Upper lobe of left lung (tissue), 6 donors: ENCODE measurements around the gene NOL3. TPM values are rescaled to one million over a fixed set of nuclear protein-coding genes. Genes with fewer than 3 reads are reported as not detected.

Source experiments
- ATAC-seq, 2 donors: fragments of 200-7000 bp; cut with Tn5 transposase; one replicate each; pipeline ENCODE4 v1.9.1; 2022; ENCODE audit warnings: mild to moderate bottlenecking in 2 of 2, moderate library complexity in 2 of 2; ENCODE audit not compliant: low FRiP score in 2 of 2
- DNase-seq, 2 donors: peaks; one replicate each; pipeline ENCODE4 v3.0.0-alpha.2; 2019 to 2020
- H3K27ac ChIP-seq, 4 donors: fragments of 200-600 bp; sonication (generic); one replicate each; pipeline ENCODE4 v1.5.1; 2016 to 2019
- H3K27me3 ChIP-seq, 4 donors: fragments of 200-600 bp; sonication (generic); one replicate each; pipeline ENCODE4 v1.5.1; 2017 to 2019
- H3K36me3 ChIP-seq, 4 donors: fragments of 200-600 bp; sonication (generic); one replicate each; pipeline ENCODE4 v1.5.1; 2016 to 2019
- H3K4me1 ChIP-seq, 4 donors: fragments of 200-600 bp; sonication (generic); one replicate each; pipeline ENCODE4 v1.5.1; 2018 to 2019
- H3K4me3 ChIP-seq, 4 donors: fragments of 200-600 bp; sonication (generic); one replicate each; pipeline ENCODE4 v1.5.1; 2017 to 2019; ENCODE audit warnings: mild to moderate bottlenecking in 2 of 4, moderate library complexity in 1 of 4
- H3K9me3 ChIP-seq, 4 donors: fragments of 200-600 bp; sonication (generic); one replicate each; pipeline ENCODE4 v1.5.1; 2018 to 2019
- EP300 ChIP-seq, 4 donors: sonication (generic); formaldehyde crosslinking; IDR thresholded peaks; one replicate each; pipeline ENCODE4 v1.5.1; 2017; ENCODE audit warnings: antibody characterized with exemption in 4 of 4, control low read depth in 2 of 4
- POLR2A ChIP-seq, 4 donors: fragments of 450-650 bp; IDR thresholded peaks; one replicate each; pipeline ENCODE4 v1.5.1; 2016 to 2017; ENCODE audit warnings: antibody characterized with exemption in 4 of 4, mild to moderate bottlenecking in 2 of 4
- POLR2AphosphoS5 ChIP-seq, 2 donors: sonication (generic); formaldehyde crosslinking; IDR thresholded peaks; one replicate each; pipeline ENCODE4 v1.5.1; 2017; ENCODE audit warnings: antibody characterized with exemption in 2 of 2
- WGBS, 2 donors: methylation state at CpG; one replicate each; pipeline ENCODE4 v1.1.5; 2017 to 2018; 5-methylcytosine and 5-hydroxymethylcytosine counted together
- total RNA-seq, 6 donors: library from RNA; depleted of rRNA in 4 of 6; stranded (reverse); fragments of >200 nt in 4 of 6; gene quantifications; one replicate each; pipeline versions ENCODE4 v1.1.0 to v1.2.1, GENCODE V29; 2016 to 2021
- TF ChIP-seq, protein P1 (sequence below), 6 experiments: fragments of 450-650 bp in 4 of 6; fragments of 200-600 bp in 2 of 6; sonication (generic) in 2 of 6; IDR thresholded peaks; one replicate each; pipeline ENCODE4 v1.5.1; 2016 to 2019; ENCODE audit warnings: antibody characterized with exemption in 6 of 6
- donor health status: DM: no; HTN: no; CAD: no; lungs with moderate emphysema.
- donor health status: DM: no; HTN: yes; CAD: no; lungs with severe emphysema.

Gene NOL3
- total RNA-seq, 6 donors from 2014 or later, result 36.5 to 135 (median 58.0) TPM

DNA sequence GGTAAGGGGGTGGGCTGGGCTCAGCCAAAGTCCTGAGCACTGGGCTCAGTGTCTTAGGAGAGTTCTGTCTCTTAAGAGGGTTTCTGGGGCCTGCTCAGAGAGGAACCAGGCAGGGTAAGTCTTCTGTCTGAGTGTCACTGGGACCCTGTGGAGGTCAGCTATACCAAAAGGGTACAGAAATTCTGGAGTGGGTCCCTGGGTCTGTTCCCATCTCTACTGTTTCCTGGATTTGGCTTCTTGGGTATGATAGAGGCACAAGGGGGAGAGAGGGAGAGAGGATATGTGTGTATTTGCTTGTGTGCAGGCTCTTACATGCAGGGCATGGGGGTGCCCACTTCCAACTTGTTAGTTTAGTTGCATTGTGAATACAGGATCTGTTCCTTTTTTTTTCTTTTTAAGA, 23.2 kb downstream of the NOL3 start:
- DNase-seq, result no peak
- Histone ChIP-seq H3K9me3 (no peaks in the 10 kb centered on the region), H3K27ac (peak overlapping the region in 3 of 4 donors; percentile 81 to 89 (median 88)), H3K36me3 (peaks cover 18 to 54% (median 47%) of the 10 kb centered on the region in 4 donors), H3K27me3 (no peaks in the 10 kb centered on the region), H3K4me3 (peak overlapping the region in 2 of 4 donors; percentile 92 to 98), H3K4me1 (peaks cover 30 to 56% (median 38%) of the 10 kb centered on the region in 4 donors)
- no peak for ATAC-seq
- no peak for TF ChIP-seq POLR2AphosphoS5 (IDR thresholded peaks at IDR 0.05)
- TF ChIP-seq EP300 (IDR thresholded peaks at IDR 0.05), result no peak
- no peak for TF ChIP-seq POLR2A (IDR thresholded peaks at IDR 0.05)
- TF ChIP-seq, protein P1, sequence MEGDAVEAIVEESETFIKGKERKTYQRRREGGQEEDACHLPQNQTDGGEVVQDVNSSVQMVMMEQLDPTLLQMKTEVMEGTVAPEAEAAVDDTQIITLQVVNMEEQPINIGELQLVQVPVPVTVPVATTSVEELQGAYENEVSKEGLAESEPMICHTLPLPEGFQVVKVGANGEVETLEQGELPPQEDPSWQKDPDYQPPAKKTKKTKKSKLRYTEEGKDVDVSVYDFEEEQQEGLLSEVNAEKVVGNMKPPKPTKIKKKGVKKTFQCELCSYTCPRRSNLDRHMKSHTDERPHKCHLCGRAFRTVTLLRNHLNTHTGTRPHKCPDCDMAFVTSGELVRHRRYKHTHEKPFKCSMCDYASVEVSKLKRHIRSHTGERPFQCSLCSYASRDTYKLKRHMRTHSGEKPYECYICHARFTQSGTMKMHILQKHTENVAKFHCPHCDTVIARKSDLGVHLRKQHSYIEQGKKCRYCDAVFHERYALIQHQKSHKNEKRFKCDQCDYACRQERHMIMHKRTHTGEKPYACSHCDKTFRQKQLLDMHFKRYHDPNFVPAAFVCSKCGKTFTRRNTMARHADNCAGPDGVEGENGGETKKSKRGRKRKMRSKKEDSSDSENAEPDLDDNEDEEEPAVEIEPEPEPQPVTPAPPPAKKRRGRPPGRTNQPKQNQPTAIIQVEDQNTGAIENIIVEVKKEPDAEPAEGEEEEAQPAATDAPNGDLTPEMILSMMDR (IDR thresholded peaks at IDR 0.05), result no peak

DNA sequence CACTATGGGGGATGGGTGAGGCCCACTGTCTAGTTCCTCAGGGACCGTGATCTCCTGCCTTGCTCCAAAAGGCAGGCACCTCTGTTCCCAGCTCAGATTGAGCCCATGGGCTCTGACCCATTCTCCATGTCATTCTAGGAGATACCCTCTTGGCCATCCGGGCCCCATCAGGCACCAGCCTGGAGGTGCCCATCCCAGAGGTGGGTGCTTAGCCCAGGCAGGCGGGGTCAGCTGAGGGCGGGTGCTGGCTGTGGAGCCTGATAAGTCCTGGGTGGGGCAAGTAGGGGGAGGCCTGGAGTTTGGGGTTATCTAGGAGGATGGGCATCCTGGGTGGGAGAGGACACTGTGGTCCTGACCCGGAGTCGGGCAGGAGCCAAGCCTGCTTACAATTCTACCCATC, 23.9 kb downstream of the NOL3 start:
- Histone ChIP-seq H3K9me3 (no peaks in the 10 kb centered on the region), H3K4me3 (no peak overlapping the region), H3K27ac (peak overlapping the region in 1 of 4 donors; percentile 21), H3K27me3 (no peaks in the 10 kb centered on the region), H3K4me1 (peaks cover 33 to 59% (median 43%) of the 10 kb centered on the region in 4 donors), H3K36me3 (peaks cover 18 to 60% (median 52%) of the 10 kb centered on the region in 4 donors)
- DNase-seq (no peak), ATAC-seq (no peak)
- TF ChIP-seq POLR2A (IDR thresholded peaks at IDR 0.05), result no peak
- 88 to 95% methylated on average over 5 to 6 of the region's 6 CpGs for WGBS, 2 donors

DNA sequence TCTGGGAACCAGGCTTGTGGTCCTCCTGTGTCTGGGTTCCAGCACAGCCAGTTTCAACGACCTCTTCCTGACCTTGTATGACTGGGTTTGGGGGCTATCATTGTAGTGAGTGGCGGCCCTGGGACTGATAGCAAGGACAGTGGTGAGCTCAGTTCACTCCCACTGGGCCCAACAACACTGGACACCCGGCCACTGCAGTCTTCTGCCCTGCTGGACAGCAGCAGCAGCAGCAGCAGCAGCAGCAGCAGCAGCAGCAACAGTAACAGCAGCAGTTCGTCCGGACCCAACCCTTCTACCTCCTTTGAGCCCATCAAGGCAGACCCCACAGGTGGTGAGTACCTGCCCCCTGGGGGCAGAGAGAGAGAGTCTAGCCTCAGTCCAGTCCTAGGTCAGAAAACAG, 25.3 kb downstream of the NOL3 start:
- Histone ChIP-seq H3K4me1 (peaks cover 37 to 69% (median 43%) of the 10 kb centered on the region in 4 donors), H3K36me3 (peaks cover 18 to 74% (median 62%) of the 10 kb centered on the region in 4 donors), H3K9me3 (no peaks in the 10 kb centered on the region), H3K27ac (no peak overlapping the region), H3K4me3 (no peak overlapping the region), H3K27me3 (no peaks in the 10 kb centered on the region)
- WGBS, 2 donors, result 80 to 89% methylated on average over 4 to 5 of the region's 5 CpGs
- DNase-seq (no peak), ATAC-seq (no peak)
- no peak for TF ChIP-seq POLR2AphosphoS5 (IDR thresholded peaks at IDR 0.05)
- TF ChIP-seq POLR2A (IDR thresholded peaks at IDR 0.05), result no peak
- no peak for TF ChIP-seq EP300 (IDR thresholded peaks at IDR 0.05)
- TF ChIP-seq, protein P1 (IDR thresholded peaks at IDR 0.05), result no peak

DNA sequence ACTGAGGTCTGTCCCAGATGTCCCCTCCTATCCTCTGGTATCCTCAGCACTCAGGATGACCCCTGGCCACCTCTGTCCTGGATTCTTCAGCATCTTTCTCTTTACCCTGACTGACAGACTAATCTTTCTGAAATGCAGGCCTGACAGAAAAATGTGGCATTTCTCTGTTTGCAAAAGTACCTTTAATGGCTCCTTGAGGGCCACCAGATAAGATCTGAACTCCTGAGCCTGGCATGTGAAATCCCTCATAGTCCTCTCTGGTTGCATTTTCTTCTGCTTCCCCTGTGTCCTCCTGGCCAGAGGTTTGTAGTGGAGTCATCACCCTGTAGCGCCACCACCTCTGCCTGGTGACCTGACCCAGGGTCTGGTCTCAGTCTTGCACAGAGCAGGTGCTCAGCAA, 26.5 kb downstream of the NOL3 start:
- ATAC-seq, result no peak
- Histone ChIP-seq H3K4me3 (no peak overlapping the region), H3K36me3 (peaks cover 20 to 84% (median 72%) of the 10 kb centered on the region in 4 donors), H3K9me3 (no peaks in the 10 kb centered on the region), H3K27me3 (no peaks in the 10 kb centered on the region), H3K27ac (no peak overlapping the region), H3K4me1 (peaks cover 28 to 57% (median 33%) of the 10 kb centered on the region in 4 donors)
- 89 to 100% methylated on average over 1 of the region's 1 CpG for WGBS, 2 donors
- no peak for DNase-seq
- no peak for TF ChIP-seq POLR2AphosphoS5 (IDR thresholded peaks at IDR 0.05)
- no peak for TF ChIP-seq POLR2A (IDR thresholded peaks at IDR 0.05)
- TF ChIP-seq, protein P1 (IDR thresholded peaks at IDR 0.05), result no peak
- TF ChIP-seq EP300 (IDR thresholded peaks at IDR 0.05), result no peak

DNA sequence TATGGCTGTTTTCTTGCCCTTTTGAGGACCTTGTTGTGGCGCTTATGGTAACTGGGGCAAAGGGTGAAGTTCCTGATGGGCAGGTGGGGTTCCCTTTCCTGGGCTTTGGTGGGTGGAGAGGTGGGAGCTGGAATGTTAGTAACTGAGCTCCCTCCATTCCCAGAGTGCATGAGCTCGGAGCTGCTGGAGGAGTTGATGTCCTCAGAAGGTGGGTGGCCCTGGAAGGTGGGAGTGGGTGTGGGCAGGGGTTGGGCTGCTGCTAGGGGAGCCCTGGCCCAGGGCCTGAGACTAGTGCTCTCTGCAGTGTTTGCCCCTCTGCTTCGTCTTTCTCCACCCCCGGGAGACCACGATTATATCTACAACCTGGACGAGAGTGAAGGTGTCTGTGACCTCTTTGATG, 27.4 kb downstream of the NOL3 start:
- ATAC-seq, result no peak
- DNase-seq, result no peak
- TF ChIP-seq EP300 (IDR thresholded peaks at IDR 0.05) (no peak), POLR2A (IDR thresholded peaks at IDR 0.05) (no peak), POLR2AphosphoS5 (IDR thresholded peaks at IDR 0.05) (no peak)
- TF ChIP-seq, protein P1 (IDR thresholded peaks at IDR 0.05), result no peak
- peaks cover 26 to 53% (median 30%) of the 10 kb centered on the region in 4 donors for H3K4me1 ChIP-seq
- H3K4me3 ChIP-seq, result no peak overlapping the region
- H3K36me3 ChIP-seq, result peaks cover 26 to 93% (median 80%) of the 10 kb centered on the region in 4 donors
- no peaks in the 10 kb centered on the region for H3K9me3 ChIP-seq
- H3K27ac ChIP-seq, result peak overlapping the region in 3 of 4 donors; percentile 17 to 78 (median 73)
- 75 to 78% methylated on average over 6 of the region's 6 CpGs for WGBS, 2 donors
- H3K27me3 ChIP-seq, result no peaks in the 10 kb centered on the region
